GM19025 (cell line): ENCODE results near the gene HCST.
"Not testable (repeated sequence)": the region's sequence is repeated elsewhere in the genome, so short reads cannot be mapped to it uniquely, and the experiment has no call there.

Experiments used
- ATAC-seq: cut with Tn5 transposase; IDR thresholded peaks from one replicate; pipeline ENCODE4 v1.9.1; 2021; ENCODE audit warnings: mild to moderate bottlenecking, low read depth, moderate library complexity; ENCODE audit not compliant: unreplicated experiment

The HCST gene

GRCh38 chr19:35901854-35902661, at the start of gene HCST:
Gene HCST, plus strand, starts transcription at chr19:35902529. Its CDS starts 65 bp downstream, at chr19:35902594.
- ATAC-seq = no peak

GRCh38 chr19:35853038-35853756, 49.1 kb upstream of the HCST start:
- ATAC-seq = no peak

- no peak for ATAC-seq
Observed at GRCh38 chr19:35856546-35857149, 45.7 kb upstream of the HCST start, which contains the start of gene KIRREL2. Gene KIRREL2, plus strand, starts transcription at chr19:35856911. Its CDS starts 209 bp downstream, at chr19:35857120.

GRCh38 chr19:35858311-35858710, 44.0 kb upstream of the HCST start:
- no peak for ATAC-seq

- ATAC-seq = no peak
Observed at GRCh38 chr19:35859414-35859813, 42.9 kb upstream of the HCST start.

- ATAC-seq = no peak
Observed at GRCh38 chr19:35860436-35860817, 41.9 kb upstream of the HCST start.

- no peak for ATAC-seq
Observed at GRCh38 chr19:35860818-35861639, 41.3 kb upstream of the HCST start.

GRCh38 chr19:35861640-35862160, 40.6 kb upstream of the HCST start:
- ATAC-seq = no peak

GRCh38 chr19:35862528-35862927, 39.8 kb upstream of the HCST start:
- ATAC-seq = no peak

- no peak for ATAC-seq
Observed at GRCh38 chr19:35863018-35863417, 39.3 kb upstream of the HCST start.

GRCh38 chr19:35868172-35868822, 34.0 kb upstream of the HCST start, which contains the start of gene APLP1:
Gene APLP1, plus strand, starts transcription at chr19:35868574. Its CDS starts 63 bp downstream, at chr19:35868637.
- peak; percentile 52 for ATAC-seq

GRCh38 chr19:35868823-35869326, 33.5 kb upstream of the HCST start:
- no peak for ATAC-seq

GRCh38 chr19:35869327-35870123, 32.8 kb upstream of the HCST start:
- ATAC-seq = peak; percentile 67

- ATAC-seq = not testable (repeated sequence)
Observed at GRCh38 chr19:35870124-35870736, 32.1 kb upstream of the HCST start.

GRCh38 chr19:35870798-35871197, 31.5 kb upstream of the HCST start:
- ATAC-seq = no peak

- no peak for ATAC-seq
Observed at GRCh38 chr19:35871611-35872010, 30.7 kb upstream of the HCST start.

GRCh38 chr19:35872180-35872579, 30.1 kb upstream of the HCST start:
- ATAC-seq = no peak

GRCh38 chr19:35874392-35874930, 27.9 kb upstream of the HCST start:
- no peak for ATAC-seq
